GM21447 (cell line): ENCODE measurements around the gene CDC42EP3.

Experiments
- ATAC-seq: cut with Tn5 transposase; IDR thresholded peaks from one replicate; pipeline ENCODE4 v1.9.1; 2021; ENCODE audit not compliant: unreplicated experiment

Gene CDC42EP3

DNA sequence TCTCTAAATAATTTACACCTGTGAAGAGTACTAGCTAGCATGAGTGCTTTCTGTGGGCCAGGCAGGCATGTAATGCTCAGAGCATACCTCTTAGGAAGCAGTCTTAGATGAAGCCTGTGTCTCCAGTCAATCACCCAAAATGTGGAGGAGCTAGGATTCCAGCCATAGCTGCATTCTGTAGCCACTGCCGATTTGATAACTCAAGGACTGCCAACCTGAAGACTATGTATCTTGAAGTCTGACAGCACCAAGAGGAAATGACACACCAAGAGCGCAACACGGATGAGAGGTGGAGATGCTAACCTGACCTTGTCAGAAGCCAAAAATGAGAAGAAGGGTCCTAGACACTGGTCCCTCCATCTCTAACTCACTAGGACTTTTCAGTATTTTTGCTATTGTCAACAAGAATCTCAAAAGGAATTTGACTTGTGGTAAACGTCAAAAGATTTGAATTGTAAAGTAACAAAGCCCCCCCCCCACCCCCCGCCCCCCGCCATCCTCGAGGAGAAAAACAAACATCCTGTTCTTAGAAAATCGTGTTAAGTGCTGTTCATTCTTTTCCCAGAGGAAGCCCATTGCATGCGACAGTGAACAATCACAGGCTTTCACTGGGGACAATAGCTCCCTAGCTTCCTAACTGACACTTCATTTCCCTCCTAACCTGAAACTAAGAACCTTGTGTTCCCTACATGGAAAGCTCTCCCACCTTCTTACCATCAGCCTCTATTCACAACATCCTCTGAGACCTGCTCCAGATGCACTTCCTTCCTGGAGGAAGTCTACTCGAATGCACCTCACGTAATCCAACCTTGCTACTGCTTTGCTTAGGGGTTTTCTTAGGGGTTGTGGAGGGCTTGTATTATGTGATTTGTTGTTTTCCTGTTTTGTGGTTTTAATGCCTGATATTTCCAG, 14.7 kb downstream of the CDC42EP3 start:
- no peak for ATAC-seq

DNA sequence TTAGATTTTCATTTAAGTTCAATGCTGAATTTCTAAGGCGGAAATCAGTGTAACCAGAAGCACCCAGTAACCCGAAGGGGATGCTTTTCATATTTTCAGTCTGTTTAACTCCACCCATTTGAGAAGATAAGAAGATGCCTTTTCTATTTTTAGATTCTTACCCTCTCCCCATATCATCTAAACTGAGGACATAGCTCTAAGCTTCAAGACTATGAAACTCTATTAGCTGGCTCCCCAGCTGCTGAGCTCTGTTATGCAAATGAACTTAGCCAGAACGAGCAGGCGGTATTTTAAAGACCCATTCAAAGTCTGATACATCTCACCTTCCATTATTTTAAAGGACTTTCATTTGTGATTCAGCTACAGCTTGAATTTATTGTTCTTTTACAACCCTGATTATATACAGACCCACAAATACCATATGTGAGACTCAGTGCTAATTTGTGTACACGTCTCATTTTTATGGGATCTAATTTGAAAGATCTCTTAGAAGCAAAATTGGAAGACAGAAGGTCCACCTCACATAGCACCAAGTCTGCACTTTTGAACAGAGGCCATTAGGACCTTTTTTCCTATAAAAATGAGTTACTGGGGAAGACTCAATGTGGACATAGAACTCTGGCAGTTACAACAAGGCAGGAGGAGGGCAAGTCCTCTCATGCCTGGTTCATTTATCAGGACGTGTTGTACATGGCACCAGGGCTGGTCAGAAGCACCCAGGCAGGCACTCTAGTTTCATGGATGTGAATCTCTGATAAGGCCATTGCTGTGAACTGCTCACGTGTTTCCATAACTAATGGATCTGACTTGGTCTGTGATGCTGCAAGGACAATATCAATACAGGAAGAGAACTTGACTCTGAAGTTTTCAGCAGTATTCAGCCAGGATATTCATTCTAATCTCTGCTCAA, 16.3 kb downstream of the CDC42EP3 start:
- ATAC-seq, result peak; percentile 73

DNA sequence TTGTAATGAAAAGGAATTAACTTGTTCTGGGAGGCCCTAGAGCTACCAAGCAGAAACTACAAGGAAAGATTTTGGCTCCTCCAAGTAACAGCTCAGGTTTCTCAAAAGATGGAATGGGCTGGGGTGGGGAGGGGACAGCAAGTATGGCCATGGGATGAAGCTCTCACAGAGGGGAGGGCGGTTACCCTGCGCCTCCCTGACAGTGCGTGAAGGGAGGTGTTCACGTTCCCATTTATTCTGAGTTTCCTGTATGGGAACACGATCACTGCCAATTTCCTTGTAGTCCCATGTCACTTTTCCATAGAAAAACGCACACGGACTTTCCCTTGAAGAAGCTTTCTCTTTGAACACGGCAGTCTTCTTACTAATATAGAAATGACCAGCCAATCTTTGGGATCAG, 17.0 kb downstream of the CDC42EP3 start:
- no peak for ATAC-seq

DNA sequence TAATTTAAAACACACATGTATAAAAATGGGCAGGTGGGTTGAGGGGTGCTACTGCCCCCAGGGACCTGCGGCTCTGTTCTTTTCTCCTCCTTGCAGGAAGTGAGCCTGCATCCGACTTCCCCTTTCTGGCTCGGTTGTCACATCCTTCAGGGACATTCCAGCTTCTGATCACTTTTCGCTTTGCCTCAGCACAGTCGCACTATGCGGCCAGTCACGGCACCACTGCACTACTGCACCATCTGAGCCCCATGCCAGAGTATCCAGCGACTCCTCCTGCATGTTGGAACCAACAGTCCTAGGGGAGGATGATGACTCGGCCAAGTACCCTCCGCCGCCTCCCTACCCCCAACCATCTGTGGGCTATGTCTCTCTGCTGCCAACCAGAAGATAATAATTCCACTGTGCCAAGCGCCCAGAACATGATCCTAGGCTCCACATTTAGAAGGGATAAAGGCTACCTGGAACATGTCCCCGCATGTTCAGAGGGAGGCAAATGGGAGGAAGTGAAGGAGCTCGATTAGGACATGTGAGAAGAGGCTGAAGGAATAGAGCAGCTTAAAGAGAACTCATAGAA, 17.6 kb downstream of the CDC42EP3 start:
- ATAC-seq, result peak; percentile 40

DNA sequence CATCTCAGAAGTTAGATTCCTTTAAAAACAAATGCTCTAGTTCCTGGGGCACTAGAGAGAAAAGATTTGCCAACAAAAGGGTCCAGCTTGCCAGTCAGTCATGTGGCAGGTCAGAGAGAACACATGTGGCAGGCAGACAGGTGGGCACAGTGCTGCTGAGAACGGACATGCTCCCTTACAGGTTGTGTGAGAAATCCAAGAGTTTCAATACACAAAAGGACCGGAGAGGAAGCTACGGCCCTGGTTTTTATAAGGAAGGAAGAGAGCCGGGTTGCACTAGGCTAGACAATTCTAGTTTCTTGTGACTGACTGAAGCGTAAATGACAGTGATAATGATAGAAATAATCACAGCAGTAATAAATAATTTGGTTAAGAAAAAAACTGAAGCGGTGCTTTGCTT, 18.3 kb downstream of the CDC42EP3 start:
- ATAC-seq, result no peak

DNA sequence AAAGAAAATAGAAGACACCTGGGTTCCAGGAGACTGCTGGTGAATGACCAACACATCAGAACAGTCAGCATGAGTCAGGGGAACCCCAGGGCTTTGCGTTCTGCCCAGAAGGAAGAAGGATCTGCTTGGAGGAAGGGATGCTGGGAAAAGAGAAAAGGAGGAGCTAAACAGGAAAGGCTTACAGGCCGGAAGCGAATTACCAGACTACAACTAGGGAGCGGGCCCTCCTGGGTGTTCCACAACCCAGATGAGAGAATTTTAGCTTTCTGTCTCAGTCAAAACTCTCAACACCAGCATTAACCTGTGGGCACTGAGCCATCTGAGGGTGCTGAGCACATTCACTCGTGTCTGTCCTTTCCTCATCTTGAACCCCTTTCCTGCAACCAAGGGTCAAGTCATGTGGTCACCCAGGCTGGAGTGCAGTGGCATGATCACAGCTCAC, 19.2 kb downstream of the CDC42EP3 start:
- no peak for ATAC-seq

DNA sequence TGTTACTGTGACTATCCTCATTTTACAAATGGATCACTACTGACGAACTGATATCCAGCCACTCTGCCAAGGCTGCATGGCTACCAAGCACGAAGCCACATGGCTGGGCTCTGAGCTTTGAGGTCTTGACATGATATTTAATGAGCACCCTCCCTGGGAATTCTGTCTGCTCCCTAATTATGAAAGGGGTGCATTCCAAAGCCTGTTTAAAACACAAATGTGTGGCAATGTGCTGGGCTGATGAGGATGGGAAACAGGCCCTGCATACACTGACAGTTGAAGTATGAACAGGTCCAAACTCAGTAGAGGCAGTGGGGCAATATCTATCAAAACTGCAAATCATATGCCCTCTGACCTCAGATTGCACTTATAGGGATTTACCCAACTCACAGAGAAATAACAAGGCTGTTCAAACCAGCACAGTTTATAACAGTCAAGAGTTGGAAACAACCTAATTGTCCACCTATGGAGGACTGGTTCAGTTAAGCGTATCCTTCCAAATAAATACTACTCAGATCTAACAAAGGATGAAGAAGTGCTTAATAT, 20.8 kb downstream of the CDC42EP3 start:
- no peak for ATAC-seq

DNA sequence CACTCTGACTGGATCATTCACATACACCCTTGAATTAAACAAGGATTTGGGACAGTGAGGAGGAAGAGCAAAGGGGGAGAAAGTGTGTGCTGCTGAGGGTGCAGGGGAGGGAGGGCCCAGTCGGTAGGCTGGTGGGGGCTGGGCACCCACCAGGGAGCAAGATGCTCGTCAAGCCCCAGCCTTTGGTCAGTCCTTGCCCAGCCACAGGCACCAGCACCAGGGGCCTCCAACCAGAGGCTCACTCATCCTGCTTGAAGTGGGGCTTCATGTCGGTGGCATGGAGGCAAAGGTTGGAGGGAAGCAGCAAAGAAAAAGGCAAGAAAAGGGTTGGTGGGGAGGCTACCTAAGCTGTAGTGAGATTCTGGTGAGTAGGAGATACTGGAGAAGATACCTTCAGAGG, 21.9 kb downstream of the CDC42EP3 start:
- no peak for ATAC-seq

DNA sequence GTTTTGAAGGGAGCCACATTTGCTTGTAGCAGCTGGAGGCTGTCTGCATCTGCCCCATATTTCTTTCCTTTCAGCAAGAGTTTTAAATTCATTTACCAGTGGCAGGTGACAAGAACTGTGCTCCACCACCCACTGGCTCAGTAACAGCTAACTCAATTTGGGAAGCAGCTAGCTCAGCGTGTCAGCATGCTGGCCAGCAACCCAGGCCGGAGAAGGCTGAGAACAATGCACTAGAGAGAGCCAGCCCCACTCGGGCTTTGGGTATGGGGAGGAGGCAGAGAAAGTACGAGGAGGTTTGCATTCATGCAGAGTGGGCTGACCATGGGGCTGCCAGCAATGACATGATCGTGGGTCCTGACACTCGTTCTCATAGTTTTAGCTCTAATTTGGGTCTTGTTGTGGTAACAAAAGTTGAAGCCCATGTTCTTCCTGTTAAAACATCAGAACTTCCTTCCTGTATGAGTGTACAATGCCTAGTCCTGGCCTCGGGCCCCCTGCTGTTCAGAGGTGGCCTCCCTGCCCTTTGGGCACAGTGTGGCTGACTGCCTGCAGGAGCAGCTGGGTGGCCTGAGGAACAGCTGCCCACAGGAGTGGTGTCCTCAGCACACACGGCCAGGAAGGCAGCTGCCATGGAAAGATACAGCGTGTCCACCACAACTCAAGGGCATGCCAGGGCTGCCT, 23.0 kb downstream of the CDC42EP3 start:
- no peak for ATAC-seq

DNA sequence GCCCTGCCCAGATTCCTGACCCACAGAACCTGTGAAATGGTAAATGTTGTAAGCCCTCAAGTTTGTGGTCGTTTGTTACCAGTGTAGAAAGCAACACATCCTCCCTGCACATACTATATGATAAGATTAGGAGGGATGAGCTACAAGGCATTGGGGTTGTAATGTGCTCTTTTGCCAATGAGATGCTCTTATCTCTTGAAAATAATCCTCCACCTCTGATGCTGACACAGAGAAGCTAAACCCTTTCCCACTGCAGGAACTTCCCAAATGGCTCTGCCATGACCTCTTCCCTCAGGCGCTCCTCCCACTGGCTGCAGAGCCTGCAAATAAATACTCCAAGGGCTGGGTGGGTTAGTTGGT, 23.5 kb downstream of the CDC42EP3 start:
- ATAC-seq, result no peak

DNA sequence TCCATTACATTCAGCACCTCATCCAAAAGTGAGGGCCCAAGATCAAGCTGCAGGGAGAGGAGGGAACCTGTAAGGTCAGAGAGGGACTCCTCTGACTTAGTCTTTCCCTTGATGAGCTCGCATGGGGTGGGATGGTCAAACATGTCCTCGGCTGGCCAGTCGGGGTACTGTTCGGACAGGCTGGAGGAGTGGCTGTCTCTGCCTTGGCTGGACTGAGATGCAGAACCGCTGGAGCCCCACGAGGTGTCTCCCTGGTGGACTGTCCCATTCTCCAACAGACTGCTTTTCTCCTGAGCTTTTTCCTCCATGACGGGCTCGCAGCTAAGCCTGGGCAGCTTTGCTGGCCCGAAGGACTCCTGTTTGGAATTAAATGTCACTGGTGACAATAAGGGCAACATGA, 25.6 kb downstream of the CDC42EP3 start:
- no peak for ATAC-seq

DNA sequence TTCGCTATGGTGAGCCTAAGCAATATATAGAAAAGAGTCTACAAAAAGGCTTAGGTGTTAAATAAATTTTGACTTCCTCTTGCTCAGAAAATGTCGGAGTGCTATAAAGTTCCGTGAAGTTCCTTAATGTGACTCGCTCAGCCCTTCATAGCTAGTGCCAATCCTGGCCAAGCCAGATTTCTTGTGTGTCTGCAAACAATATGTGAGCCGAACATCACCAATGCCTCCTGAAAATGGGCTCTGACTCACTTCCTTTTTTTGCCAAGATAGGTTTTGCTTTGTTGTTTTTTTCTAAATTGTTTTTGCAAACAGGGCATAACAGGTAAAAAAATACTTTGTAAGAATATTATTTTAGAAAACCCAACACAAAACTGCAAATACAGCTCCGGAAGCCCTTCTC, 26.1 kb downstream of the CDC42EP3 start:
- no peak for ATAC-seq

DNA sequence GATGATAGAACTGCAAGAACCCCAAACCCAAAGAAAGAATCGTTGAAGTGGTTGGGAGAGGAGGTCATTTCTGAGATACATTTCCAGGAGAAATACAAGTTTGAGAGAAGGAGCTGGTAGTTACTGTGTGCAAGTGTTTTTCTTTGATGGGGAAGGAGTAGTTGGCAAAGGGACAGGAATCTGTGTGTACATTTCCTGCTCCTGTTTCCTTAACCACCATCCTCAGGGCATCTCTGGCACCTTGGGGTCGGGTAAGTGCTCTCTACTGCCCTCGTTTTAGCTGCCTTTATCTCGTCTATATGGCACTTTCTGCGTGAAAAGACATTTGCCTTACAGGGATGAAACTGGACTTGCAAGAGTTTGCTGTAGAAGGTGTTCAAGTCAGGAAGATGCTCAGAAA, 27.3 kb downstream of the CDC42EP3 start:
- ATAC-seq, result no peak

DNA sequence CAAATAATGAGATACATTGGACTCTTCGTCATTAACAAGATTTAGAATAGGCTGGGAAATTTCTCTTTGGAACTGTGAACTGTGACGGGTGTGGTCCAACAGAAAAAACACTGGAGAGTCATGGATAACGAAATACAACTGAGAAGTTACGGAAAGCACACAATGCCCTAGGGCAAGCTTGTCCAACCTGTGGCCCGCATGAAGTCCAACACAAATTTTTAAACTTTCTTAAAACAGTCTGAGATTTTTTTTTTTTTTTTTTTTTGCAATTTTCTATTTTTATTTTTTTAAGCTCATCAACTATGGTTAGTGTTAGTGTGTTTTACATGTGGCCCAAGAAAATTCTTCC, 27.7 kb downstream of the CDC42EP3 start:
- ATAC-seq, result no peak

DNA sequence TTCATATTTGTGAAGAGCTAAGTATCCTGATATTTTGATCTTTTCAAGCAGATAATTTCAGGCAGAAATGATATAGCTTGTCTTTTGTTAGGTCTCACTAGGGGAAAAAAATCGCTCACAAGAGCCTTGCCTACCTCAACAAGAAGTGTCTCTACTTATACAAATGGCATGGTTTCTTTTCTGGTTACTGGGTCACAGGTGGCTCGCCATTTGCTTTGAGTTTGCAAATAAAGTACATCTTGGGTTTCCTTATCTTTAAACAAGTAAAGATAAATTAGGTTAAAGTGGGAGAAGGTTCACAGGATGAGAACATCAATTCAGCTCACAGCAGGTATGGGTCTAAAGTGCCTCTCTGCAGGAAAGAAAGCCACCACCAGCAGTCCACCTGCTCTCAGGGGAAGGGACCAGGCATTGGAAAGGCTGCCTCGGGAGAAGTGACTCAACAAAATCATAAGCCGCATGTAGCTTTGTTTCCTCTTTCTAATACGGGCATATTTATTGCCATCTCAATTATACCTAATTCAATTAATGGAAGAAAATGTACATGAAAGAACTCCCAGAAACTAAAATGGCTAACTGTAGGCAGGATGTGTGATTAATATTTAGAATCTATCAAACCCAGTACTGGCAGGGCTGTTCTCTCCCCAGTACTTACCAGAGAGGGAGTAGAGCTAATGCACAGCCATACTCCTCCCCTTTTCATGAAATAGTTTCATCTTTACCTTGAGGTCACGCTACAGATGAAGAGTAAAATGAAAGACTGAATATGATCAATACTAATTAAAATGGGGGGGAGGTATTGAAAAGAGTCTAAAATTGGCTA, 28.3 kb downstream of the CDC42EP3 start:
- ATAC-seq, result no peak

DNA sequence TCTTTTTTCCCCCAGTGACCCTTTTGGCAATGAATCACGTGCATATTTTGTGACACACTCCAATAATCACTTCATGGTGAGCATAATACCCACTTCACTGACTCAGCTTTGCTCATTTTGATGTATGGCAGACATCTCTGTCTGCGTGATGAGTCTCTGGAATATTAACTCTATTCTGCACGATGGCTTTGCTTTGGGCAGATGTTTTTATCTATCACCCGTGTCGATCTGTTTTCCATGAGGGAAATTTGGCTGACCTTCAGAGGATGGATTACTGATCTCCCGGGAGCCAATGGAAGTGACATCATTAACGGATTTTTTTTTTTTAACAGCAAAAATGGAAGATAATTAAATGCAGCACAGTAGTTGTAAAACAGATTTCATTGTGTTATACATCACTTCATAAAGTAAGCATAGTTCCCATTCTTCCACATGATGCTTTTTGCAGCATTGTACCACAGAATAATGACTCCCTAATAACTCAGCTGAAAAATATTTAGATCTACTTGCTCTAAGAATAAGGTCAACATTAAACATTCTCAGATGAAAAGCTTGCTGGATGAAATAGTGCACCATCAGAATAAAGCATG, 29.8 kb downstream of the CDC42EP3 start:
- no peak for ATAC-seq

DNA sequence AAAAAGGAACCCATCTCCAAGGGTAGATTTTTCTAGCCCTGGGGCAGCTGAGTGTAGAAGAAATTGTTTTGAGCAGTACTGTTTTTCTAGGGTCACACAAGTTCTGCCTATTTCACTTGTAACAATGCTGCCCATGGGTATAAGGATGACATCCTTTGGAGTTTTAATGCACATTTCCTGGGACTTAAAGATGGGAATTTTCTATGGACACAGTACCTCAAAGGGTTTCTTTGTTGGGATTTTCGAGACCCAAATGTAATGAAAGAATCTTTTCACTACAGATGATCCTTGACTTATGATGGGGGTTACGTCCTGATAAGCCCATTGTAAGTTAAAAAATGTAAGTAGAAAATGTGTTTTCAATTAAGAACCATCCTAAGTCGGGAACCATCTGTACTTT, 31.8 kb downstream of the CDC42EP3 start:
- no peak for ATAC-seq

DNA sequence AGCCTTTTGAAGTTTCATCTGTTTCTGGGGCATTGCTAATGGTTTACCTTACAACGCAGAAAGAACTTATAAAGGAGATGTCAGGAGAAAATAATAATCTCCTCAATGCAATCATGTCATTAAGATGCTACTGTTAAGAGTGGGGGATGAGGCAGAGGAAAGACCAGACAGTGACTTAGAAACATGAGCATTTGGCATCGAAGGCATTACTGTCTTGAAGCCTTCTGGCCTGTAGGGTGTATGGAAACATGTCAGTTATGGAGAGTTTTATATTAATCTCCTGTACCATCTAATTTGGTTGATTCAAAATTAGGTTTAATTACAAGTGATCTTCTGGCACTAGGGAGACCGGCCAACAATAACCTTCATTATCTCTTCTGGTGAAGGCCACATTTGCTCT, 32.5 kb downstream of the CDC42EP3 start:
- no peak for ATAC-seq

DNA sequence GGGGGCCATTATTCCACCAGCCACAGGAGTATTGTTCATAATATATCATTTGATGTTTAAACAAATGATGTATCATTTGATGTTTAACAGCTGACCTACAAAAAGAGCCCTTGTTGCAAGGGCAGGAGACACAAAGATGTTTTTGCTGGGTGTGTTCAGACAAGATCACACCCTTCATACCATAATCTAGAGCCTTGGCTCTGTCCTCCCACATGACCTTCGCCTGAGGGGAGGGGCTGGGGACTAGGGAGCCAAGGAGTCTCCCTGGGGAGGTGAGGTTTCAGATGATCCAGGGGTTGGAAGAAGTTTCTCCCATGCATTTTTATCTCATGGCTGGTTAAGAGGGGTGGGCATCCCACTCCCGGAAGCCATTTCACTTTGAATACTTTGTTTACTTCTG, 33.5 kb downstream of the CDC42EP3 start:
- no peak for ATAC-seq
